GM23338 (cell line): Measurements from ENCODE around the gene ROGDI.

ENCODE experiments used
- CTCF ChIP-seq, 2 experiments: fragments of 200-600 bp in 1 of 2; sonication (generic) in 1 of 2; conservative IDR thresholded peaks; 2 replicates each; pipeline versions ENCODE4 v1.5.1 to v1.6.1; 2016 to 2017; ENCODE audit warnings: antibody characterized with exemption in 2 of 2, low read depth in 2 of 2, mild to moderate bottlenecking in 2 of 2, moderate library complexity in 1 of 2
- EZH2 ChIP-seq: fragments of 200-600 bp; sonication (generic); IDR thresholded peaks from one replicate; pipeline ENCODE4 v1.8.0; 2017; ENCODE audit warnings: antibody characterized with exemption, mild to moderate bottlenecking, low read depth; ENCODE audit not compliant: unreplicated experiment

DNA sequence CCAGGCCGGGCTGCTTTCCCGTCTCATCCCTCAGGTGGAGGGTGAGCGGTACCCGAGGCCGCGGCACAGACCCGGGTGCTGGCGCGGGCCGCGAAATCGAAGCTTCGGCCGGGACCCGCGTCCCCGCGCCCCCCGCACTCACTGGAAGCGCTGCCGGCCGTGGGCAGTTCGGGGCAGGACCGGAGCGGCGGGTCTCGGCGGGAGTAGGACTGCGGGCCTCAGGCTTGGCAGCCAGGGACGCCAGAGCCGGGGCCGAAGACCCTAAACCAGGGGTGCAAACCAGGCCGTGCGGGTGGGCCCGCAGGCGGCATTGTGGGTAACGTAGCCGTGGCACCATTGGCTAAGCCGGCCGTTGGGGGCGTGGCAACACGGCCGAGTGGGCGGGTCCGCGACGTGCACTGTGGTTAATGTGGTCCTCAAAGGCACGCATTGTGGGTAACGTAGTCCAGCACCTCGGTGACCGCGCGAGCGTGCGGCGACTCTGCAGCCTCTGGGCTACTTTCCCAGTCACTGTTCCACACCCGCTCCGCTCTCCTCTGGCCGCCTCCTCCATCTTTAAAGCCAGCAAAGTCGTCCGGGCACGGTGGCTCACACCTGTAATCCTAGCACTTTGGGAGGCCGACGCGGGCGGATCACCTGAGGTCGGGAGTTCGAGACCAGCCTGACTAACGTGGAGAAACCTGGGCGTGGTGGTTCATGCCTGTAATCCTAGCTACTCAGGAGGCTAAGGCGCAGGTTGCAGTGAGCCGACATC, 35.4 kb downstream of the ROGDI start, which contains the start of gene ZNF500:
- TF ChIP-seq CTCF (conservative IDR thresholded peaks at IDR 0.05; ENCODE audit: low read depth in 2 of 2): no peak
- no peak for TF ChIP-seq EZH2
